CD4-positive, alpha-beta T cell (primary cell): ENCODE data around the gene MAGI1. TPM values are rescaled to one million over a fixed set of nuclear protein-coding genes. Genes with fewer than 3 reads are reported as not detected.

ENCODE experiments used
- ATAC-seq: fragments of 200-7000 bp; cut with Tn5 transposase; one replicate; pipeline ENCODE4 v1.10.0; 2022; ENCODE audit warnings: mild to moderate bottlenecking; ENCODE audit not compliant: poor library complexity
- CTCF ChIA-PET: fragments of 350-600 bp; sonication (Branson Sonifier 250); formaldehyde crosslinking; loops from one replicate; lab custom pipeline; 2021; ENCODE audit warnings: antibody characterized with exemption, inconsistent platforms; lab: Charles Lee
- POLR2A ChIA-PET: fragments of 350-600 bp; sonication (Branson Sonifier 250); formaldehyde crosslinking; loops from one replicate; lab custom pipeline; 2021; ENCODE audit warnings: antibody characterized with exemption, inconsistent platforms; lab: Charles Lee
- DNase-seq, 14 experiments: peaks; one replicate each; pipeline ENCODE4 v3.0.0-alpha.2; 2013 to 2020; ENCODE audit warnings: mixed read lengths in 2 of 14
- H3K27ac ChIP-seq, 2 donors: one replicate each; pipeline versions ENCODE4 v1.5.1 to v1.7.0; 2013; ENCODE audit warnings: low read length in 2 of 2, low read depth in 1 of 2, mild to moderate bottlenecking in 1 of 2
- H3K27me3 ChIP-seq, 2 experiments: 1 replicate in 1 of 2; 2 replicates in 1 of 2; pipeline versions ENCODE4 v1.6.1 to v1.7.0; 2013; ENCODE audit warnings: low read length in 2 of 2, control low read depth in 1 of 2, mild to moderate bottlenecking in 1 of 2, moderate library complexity in 1 of 2; ENCODE audit not compliant: insufficient read depth in 2 of 2, control insufficient read depth in 1 of 2
- H3K36me3 ChIP-seq: one replicate; pipeline ENCODE4 v1.6.1; 2013; ENCODE audit warnings: low read length, control low read depth; ENCODE audit not compliant: insufficient read depth
- H3K4me1 ChIP-seq: one replicate; pipeline ENCODE4 v1.6.1; 2013; ENCODE audit warnings: low read length, control low read depth; ENCODE audit not compliant: insufficient read depth
- H3K4me3 ChIP-seq: one replicate; pipeline ENCODE4 v1.5.1; 2013; ENCODE audit warnings: mild to moderate bottlenecking, low read length, moderate library complexity
- H3K9me3 ChIP-seq, 2 experiments: 1 replicate in 1 of 2; 2 replicates in 1 of 2; pipeline versions ENCODE4 v1.6.1 to v1.7.0; 2013; ENCODE audit warnings: low read length in 2 of 2, mild to moderate bottlenecking in 2 of 2, control low read depth in 1 of 2, moderate library complexity in 1 of 2; ENCODE audit not compliant: control insufficient read depth in 1 of 2, insufficient read depth in 1 of 2
- H3K27ac Mint-ChIP-seq: one replicate; pipeline ENCODE4 v1.8.0; 2020; ENCODE audit warnings: mixed read lengths
- H3K27me3 Mint-ChIP-seq: one replicate; pipeline ENCODE4 v1.8.0; 2021; ENCODE audit warnings: mixed read lengths
- H3K36me3 Mint-ChIP-seq: one replicate; pipeline ENCODE4 v1.8.0; 2021; ENCODE audit warnings: low read depth, mixed read lengths
- H3K4me1 Mint-ChIP-seq: one replicate; pipeline ENCODE4 v1.8.0; 2021; ENCODE audit warnings: low read depth, mixed read lengths
- H3K4me3 Mint-ChIP-seq: one replicate; pipeline ENCODE4 v1.8.0; 2020; ENCODE audit warnings: mild to moderate bottlenecking, mixed read lengths
- H3K9me3 Mint-ChIP-seq: one replicate; pipeline ENCODE4 v1.8.0; 2020; ENCODE audit warnings: mixed read lengths
- intact Hi-C, 2 experiments: fragments of 100-400 bp; cut with DNase I in 1 of 2; cut with micrococcal nuclease in 1 of 2; formaldehyde crosslinking; loops; one replicate each; pipeline versions ENCODE4 v1.15.1 to v1.9.0; 2023 to 2025; cut with DNase I, micrococcal nuclease
- total RNA-seq, 174 experiments: library from RNA in 2 of 174; stranded (reverse) in 2 of 174; gene quantifications; one replicate each; pipeline ENCODE4 v1.2.3 and lab custom pipeline; 2021 to 2026
- TF ChIP-seq, protein P1 (sequence below): fragments of 200-600 bp; IDR thresholded peaks from one replicate; pipeline ENCODE4 v1.8.0; 2022; ENCODE audit warnings: antibody characterized with exemption, mild to moderate bottlenecking

MAGI1 gene
- total RNA-seq, 2 experiments from 2014 or later = not detected

DNA sequence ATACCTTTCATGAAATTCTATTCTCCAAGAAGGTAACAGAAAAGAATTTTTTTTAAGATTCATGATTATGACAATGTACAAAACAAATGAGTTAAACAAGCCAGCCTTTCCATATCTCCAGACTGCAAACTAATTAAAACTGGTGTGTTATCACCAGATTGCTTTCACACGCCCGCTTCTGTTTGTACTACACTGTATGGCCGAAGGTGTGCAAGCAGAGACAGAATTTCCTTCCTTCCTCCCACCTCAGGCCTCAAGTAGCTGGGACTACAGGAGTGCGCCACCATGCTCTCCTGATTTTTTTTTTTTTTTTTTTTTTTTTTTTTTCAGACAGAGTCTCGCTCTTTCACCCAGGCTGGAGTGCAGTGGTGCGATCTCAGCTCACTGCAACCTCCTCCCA is 400.4 kb downstream of the MAGI1 start:
- H3K9me3 Mint-ChIP-seq = no peaks in the 10 kb centered on the region
- no peak overlapping the region for H3K27ac Mint-ChIP-seq
- H3K27ac ChIP-seq = no peak overlapping the region
- intact Hi-C loops = no loop called here
- no peaks in the 10 kb centered on the region for H3K4me1 Mint-ChIP-seq
- no peaks in the 10 kb centered on the region for H3K4me1 ChIP-seq
- CTCF ChIA-PET = interaction anchor here (0.6 kb wide), 1 partner anchor 257 kb away, joined by 3 read pairs; no protein-coding TSS in a partner anchor
- H3K9me3 ChIP-seq = peaks cover 0 to 3% of the 10 kb centered on the region in 2 experiments
- no peaks in the 10 kb centered on the region for H3K27me3 Mint-ChIP-seq
- ATAC-seq = no peak
- H3K27me3 ChIP-seq = no peaks in the 10 kb centered on the region
- TF ChIP-seq, protein P1, sequence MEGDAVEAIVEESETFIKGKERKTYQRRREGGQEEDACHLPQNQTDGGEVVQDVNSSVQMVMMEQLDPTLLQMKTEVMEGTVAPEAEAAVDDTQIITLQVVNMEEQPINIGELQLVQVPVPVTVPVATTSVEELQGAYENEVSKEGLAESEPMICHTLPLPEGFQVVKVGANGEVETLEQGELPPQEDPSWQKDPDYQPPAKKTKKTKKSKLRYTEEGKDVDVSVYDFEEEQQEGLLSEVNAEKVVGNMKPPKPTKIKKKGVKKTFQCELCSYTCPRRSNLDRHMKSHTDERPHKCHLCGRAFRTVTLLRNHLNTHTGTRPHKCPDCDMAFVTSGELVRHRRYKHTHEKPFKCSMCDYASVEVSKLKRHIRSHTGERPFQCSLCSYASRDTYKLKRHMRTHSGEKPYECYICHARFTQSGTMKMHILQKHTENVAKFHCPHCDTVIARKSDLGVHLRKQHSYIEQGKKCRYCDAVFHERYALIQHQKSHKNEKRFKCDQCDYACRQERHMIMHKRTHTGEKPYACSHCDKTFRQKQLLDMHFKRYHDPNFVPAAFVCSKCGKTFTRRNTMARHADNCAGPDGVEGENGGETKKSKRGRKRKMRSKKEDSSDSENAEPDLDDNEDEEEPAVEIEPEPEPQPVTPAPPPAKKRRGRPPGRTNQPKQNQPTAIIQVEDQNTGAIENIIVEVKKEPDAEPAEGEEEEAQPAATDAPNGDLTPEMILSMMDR = no peak
- POLR2A ChIA-PET = no interaction called here
- no peaks in the 10 kb centered on the region for H3K36me3 Mint-ChIP-seq
- no peak overlapping the region for H3K4me3 Mint-ChIP-seq
- DNase-seq = no peak
- no peak overlapping the region for H3K4me3 ChIP-seq
- H3K36me3 ChIP-seq = no peaks in the 10 kb centered on the region

DNA sequence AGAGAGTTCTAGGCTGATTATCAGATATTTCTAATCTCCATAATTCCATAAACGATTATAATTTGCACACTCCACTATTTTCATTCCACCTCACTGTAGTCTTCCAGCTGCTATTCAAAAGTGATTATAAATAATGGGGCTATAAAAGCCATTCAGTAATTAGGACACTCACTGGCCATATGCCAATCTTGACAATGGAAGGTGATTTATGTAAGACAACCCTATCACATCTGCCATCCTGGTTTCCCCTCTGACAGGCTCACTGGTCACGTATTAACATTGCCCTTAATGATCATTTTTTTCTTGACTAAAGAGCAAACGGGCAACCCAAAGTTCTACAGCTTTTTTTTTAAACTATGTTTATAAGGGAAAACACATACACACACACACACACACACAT is 402.4 kb downstream of the MAGI1 start:
- ATAC-seq (no peak), DNase-seq (no peak)
- intact Hi-C loops = no loop called here
- H3K4me1 ChIP-seq = no peaks in the 10 kb centered on the region
- no peaks in the 10 kb centered on the region for H3K36me3 ChIP-seq
- H3K27me3 Mint-ChIP-seq = no peaks in the 10 kb centered on the region
- no peaks in the 10 kb centered on the region for H3K36me3 Mint-ChIP-seq
- ChIA-PET CTCF (no interaction called here), POLR2A (no interaction called here)
- no peaks in the 10 kb centered on the region for H3K27me3 ChIP-seq
- H3K9me3 Mint-ChIP-seq = no peaks in the 10 kb centered on the region
- no peak overlapping the region for H3K4me3 Mint-ChIP-seq
- H3K9me3 ChIP-seq = peaks cover 0 to 3% of the 10 kb centered on the region in 2 experiments
- H3K4me3 ChIP-seq = no peak overlapping the region
- H3K27ac ChIP-seq = no peak overlapping the region
- H3K27ac Mint-ChIP-seq = no peak overlapping the region
- TF ChIP-seq, protein P1 = no peak
- H3K4me1 Mint-ChIP-seq = no peaks in the 10 kb centered on the region

DNA sequence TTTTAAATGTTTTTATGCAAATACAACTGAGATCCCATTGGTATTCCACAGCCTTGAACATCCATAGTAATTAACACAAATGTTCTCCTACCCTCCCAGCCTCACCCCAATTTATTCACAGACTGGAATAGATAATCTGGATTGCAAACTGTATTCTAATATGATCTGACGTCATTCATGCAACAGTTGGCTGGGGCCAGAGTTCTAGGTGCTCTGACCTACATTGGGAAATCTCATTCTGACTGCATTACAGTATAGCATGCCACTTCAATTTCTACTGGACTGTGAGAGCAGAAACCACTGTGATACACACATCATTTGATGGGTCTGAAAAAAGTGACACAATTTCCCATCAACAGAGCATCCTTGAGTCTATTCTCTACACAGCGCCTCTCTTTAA is 403.1 kb downstream of the MAGI1 start:
- Mint-ChIP-seq H3K4me3 (no peak overlapping the region), H3K36me3 (no peaks in the 10 kb centered on the region), H3K4me1 (no peaks in the 10 kb centered on the region), H3K27ac (no peak overlapping the region), H3K27me3 (no peaks in the 10 kb centered on the region), H3K9me3 (no peaks in the 10 kb centered on the region)
- CTCF ChIA-PET = no interaction called here
- Histone ChIP-seq H3K4me1 (no peaks in the 10 kb centered on the region), H3K4me3 (no peak overlapping the region), H3K36me3 (no peaks in the 10 kb centered on the region), H3K27ac (no peak overlapping the region), H3K27me3 (no peaks in the 10 kb centered on the region), H3K9me3 (peaks cover 0 to 3% of the 10 kb centered on the region in 2 experiments)
- POLR2A ChIA-PET = no interaction called here
- TF ChIP-seq, protein P1 = no peak
- DNase-seq (no peak), ATAC-seq (no peak)
- intact Hi-C loops = no loop called here
